Kidney (tissue), 14 donors: ENCODE measurements around the gene CABP7. TPM values are rescaled to one million over a fixed set of nuclear protein-coding genes. Genes with fewer than 3 reads are reported as not detected.

Experiments
- DNase-seq, 5 donors: peaks; one replicate each; pipeline ENCODE4 v3.0.0-alpha.2; 2013 to 2020
- FAIRE-seq: peaks from 2 replicates; lab custom pipeline; 2012; peaks lifted over from hg19 to GRCh38; lab: Jason Lieb, UNC
- H3K27ac ChIP-seq, 2 donors: one replicate each; pipeline ENCODE4 v1.7.0; 2013; ENCODE audit warnings: low read depth in 2 of 2, low read length in 2 of 2, inconsistent platforms in 1 of 2
- H3K27me3 ChIP-seq: one replicate; pipeline ENCODE4 v1.7.1; 2013; ENCODE audit warnings: low read length, inconsistent platforms; ENCODE audit not compliant: control insufficient read depth, insufficient read depth
- H3K36me3 ChIP-seq, 3 donors: one replicate each; pipeline versions ENCODE4 v1.7.0 to v1.7.1; 2013; ENCODE audit warnings: low read length in 3 of 3, control low read depth in 1 of 3, inconsistent platforms in 1 of 3; ENCODE audit not compliant: insufficient read depth in 3 of 3, control insufficient read depth in 2 of 3
- H3K4me1 ChIP-seq, 3 donors: one replicate each; pipeline versions ENCODE4 v1.7.0 to v1.7.1; 2013; ENCODE audit warnings: low read length in 3 of 3, inconsistent platforms in 1 of 3, low read depth in 1 of 3; ENCODE audit not compliant: control insufficient read depth in 2 of 3, insufficient read depth in 2 of 3
- H3K4me3 ChIP-seq, 3 donors: one replicate each; pipeline versions ENCODE4 v1.7.0 to v1.8.1; 2013; ENCODE audit warnings: low read length in 3 of 3, control low read depth in 1 of 3, inconsistent platforms in 1 of 3
- H3K9ac ChIP-seq, 3 donors: one replicate each; pipeline versions ENCODE4 v1.7.0 to v1.7.1; 2013; ENCODE audit warnings: low read length in 3 of 3, control low read depth in 1 of 3, inconsistent platforms in 1 of 3
- H3K9me3 ChIP-seq, 3 donors: one replicate each; pipeline versions ENCODE4 v1.7.0 to v1.7.1; 2013; ENCODE audit warnings: low read length in 3 of 3, control low read depth in 1 of 3, inconsistent platforms in 1 of 3; ENCODE audit not compliant: control insufficient read depth in 2 of 3, insufficient read depth in 1 of 3
- intact Hi-C: fragments of 100-400 bp; cut with DNase I; formaldehyde crosslinking; loops from one replicate; pipeline ENCODE4 v1.11.1; 2022
- polyA plus RNA-seq: library from polyadenylated mRNA; stranded (reverse); fragments of 350-450 nt; fragmentation: Illumina TruSeq; extraction: RNeasy Lipid Tissue Mini Kit (QIAGEN cat#74804); gene quantifications from one replicate; pipeline ENCODE4 v1.2.3, GENCODE V29; 2014; ENCODE audit warnings: low read depth, low replicate concordance; ENCODE audit not compliant: insufficient read depth
- total RNA-seq: library from RNA; stranded (reverse); fragmentation: NEBNext Ultra II Directional; extraction: Animal tissue kit (Norgen Biotek cat#: 25700); gene quantifications from one replicate; pipeline ENCODE4 v1.2.1, GENCODE V29; 2021
- TF ChIP-seq, protein P1 (sequence below): IDR thresholded peaks from 3 replicates; pipeline ENCODE4 v1.5.1; 2012; ENCODE audit warnings: mild to moderate bottlenecking, moderate library complexity, borderline replicate concordance; ENCODE audit not compliant: insufficient read depth; ENCODE audit errors: extremely low read depth
- donor health status: control.
- donor health status: control.
- donor health status: control.
- donor health status: control.
- donor health status: control.
- donor health status: DM: yes; HTN: yes; CAD: no.
- donor health status: Normal renal cell carcinoma (clear cell type).

The CABP7 gene
- total and polyA plus RNA-seq, 2 donors from 2014 or later: 0.06 TPM; not detected in 1

DNA sequence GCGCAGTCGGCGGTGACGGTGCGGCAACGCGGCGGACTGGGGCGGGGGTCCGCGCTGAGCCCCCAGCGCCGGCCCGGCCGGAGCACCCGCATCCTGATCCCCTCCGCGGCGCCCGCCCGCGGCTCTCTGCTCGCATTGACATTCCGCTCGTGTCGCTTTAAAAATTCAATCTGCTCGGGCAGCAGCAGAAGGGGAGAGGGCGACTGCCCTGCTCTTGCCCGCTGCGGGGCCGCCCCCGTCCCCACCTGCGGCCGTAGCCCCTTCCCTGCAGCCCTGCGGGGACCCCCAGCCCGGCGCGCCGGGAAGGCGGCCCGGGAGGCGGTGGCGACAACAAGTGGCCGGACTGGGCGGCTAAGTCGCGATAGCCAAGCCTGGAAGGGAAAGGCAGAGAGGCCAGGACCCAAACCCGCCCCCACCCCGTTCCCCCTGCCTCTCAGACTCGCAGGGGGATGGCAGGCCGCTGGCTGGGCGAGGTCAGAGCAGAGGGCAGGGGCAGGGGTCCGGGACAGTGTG is 1.1 kb downstream of the CABP7 start:
- intact Hi-C loops: no loop called here
- Histone ChIP-seq H3K36me3 (no peaks in the 10 kb centered on the region), H3K4me1 (peaks cover 0 to 3% (median 0%) of the 10 kb centered on the region in 3 donors), H3K9ac (no peak overlapping the region), H3K27ac (no peak overlapping the region), H3K9me3 (no peaks in the 10 kb centered on the region), H3K27me3 (peaks cover 6% of the 10 kb centered on the region), H3K4me3 (no peak overlapping the region)
- no peak for FAIRE-seq
- TF ChIP-seq, protein P1, sequence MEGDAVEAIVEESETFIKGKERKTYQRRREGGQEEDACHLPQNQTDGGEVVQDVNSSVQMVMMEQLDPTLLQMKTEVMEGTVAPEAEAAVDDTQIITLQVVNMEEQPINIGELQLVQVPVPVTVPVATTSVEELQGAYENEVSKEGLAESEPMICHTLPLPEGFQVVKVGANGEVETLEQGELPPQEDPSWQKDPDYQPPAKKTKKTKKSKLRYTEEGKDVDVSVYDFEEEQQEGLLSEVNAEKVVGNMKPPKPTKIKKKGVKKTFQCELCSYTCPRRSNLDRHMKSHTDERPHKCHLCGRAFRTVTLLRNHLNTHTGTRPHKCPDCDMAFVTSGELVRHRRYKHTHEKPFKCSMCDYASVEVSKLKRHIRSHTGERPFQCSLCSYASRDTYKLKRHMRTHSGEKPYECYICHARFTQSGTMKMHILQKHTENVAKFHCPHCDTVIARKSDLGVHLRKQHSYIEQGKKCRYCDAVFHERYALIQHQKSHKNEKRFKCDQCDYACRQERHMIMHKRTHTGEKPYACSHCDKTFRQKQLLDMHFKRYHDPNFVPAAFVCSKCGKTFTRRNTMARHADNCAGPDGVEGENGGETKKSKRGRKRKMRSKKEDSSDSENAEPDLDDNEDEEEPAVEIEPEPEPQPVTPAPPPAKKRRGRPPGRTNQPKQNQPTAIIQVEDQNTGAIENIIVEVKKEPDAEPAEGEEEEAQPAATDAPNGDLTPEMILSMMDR: no peak
- no peak for DNase-seq

DNA sequence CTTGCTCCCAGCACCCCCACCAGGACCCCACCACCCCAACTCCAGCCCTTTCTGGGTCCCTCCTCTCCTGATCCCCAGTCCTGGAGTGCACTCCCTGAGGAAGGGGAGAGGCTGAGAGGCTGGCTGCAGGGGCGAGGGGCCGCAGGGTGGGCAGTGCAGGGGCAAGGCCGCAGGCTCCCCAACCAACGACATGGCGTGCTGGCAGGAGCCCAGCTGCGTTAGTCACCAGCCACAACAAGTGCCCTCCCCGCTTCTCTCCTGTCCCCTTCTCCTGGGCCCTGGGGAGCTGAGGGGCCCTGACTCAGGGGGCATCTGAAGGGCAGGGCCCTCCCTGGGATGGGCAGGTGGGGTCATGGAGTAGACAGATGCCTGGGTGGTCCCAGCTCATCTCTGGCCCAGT is 2.3 kb downstream of the CABP7 start:
- no peak overlapping the region for H3K4me3 ChIP-seq
- no peak overlapping the region for H3K27ac ChIP-seq
- peaks cover 6% of the 10 kb centered on the region for H3K27me3 ChIP-seq
- FAIRE-seq (no peak), DNase-seq (peak in 1 of 5 donors; percentile 64)
- TF ChIP-seq, protein P1: no peak
- H3K36me3 ChIP-seq: no peaks in the 10 kb centered on the region
- no peaks in the 10 kb centered on the region for H3K9me3 ChIP-seq
- intact Hi-C loops: no loop called here
- no peak overlapping the region for H3K9ac ChIP-seq
- peaks cover 0 to 3% (median 0%) of the 10 kb centered on the region in 3 donors for H3K4me1 ChIP-seq

DNA sequence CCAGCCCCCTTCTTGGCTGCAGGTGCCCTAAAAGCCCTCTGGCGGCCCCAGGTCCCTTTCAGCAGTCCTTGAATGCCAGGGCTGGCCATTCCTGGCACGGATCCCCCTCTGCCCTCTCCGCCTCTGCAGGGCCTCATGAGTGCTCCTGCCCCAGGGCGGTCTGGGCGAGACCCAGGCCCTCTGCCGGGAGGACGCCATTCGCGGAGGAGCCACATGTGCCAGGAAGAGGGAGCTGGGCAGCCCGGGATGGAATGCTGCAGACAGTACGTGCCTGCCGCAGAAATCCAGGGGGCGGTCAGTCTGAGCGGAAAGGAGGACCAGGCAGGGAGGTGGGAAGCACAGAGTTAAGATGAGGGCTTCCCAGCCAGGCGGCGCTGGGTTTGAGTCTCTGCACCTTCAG is 2.8 kb downstream of the CABP7 start:
- Histone ChIP-seq H3K36me3 (no peaks in the 10 kb centered on the region), H3K4me3 (no peak overlapping the region), H3K9me3 (no peaks in the 10 kb centered on the region), H3K27ac (no peak overlapping the region), H3K27me3 (peaks cover 6% of the 10 kb centered on the region), H3K4me1 (peaks cover 0 to 3% (median 0%) of the 10 kb centered on the region in 3 donors), H3K9ac (no peak overlapping the region)
- DNase-seq (peak in 1 of 5 donors; percentile 79), FAIRE-seq (no peak)
- TF ChIP-seq, protein P1: no peak
- intact Hi-C loops: no loop called here

DNA sequence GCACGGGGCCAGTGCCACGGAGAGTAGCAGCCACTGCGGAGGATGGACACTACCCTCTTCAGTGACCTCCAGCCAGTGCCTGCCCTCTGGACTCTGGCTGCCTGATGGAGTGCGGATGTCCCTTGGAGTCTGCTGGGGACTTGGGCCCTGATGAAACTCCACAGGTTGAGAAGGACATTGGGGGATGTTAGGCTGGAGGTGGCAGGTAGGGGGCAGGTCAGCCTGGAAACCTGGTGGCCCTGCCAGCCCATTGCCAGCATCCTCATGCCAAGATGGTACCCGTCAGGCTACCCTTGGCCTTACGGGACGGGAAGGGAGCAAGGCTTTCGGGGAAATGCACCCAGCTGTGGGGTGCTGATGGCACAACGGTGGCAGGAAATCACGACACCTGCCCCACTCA is 4.0 kb downstream of the CABP7 start:
- TF ChIP-seq, protein P1: no peak
- H3K9ac ChIP-seq: no peak overlapping the region
- peaks cover 0 to 3% (median 0%) of the 10 kb centered on the region in 3 donors for H3K4me1 ChIP-seq
- no peaks in the 10 kb centered on the region for H3K9me3 ChIP-seq
- FAIRE-seq (no peak), DNase-seq (no peak)
- peaks cover 6% of the 10 kb centered on the region for H3K27me3 ChIP-seq
- H3K36me3 ChIP-seq: no peaks in the 10 kb centered on the region
- H3K4me3 ChIP-seq: no peak overlapping the region
- no peak overlapping the region for H3K27ac ChIP-seq
- intact Hi-C loops: no loop called here
